IMR-90 (cell line): Measurements from ENCODE around the gene TRPV4.

ENCODE experiments used
- CEBPB ChIP-seq: IDR thresholded peaks from 2 replicates; pipeline ENCODE4 v1.6.1; 2012; ENCODE audit warnings: low read depth, low read length, improper control_type of control experiment
- CHD1 ChIP-seq: IDR thresholded peaks from 2 replicates; pipeline ENCODE4 v1.6.1; 2012; ENCODE audit warnings: low read depth, low read length, improper control_type of control experiment
- CTCF ChIP-seq: conservative IDR thresholded peaks from 2 replicates; pipeline ENCODE4 v1.5.1; 2012; ENCODE audit warnings: mild to moderate bottlenecking, low read depth, low read length, improper control_type of control experiment
- POLR2A ChIP-seq: IDR thresholded peaks from 2 replicates; pipeline ENCODE4 v1.6.1; 2012; ENCODE audit warnings: mild to moderate bottlenecking, low read depth, low read length
- RCOR1 ChIP-seq: IDR thresholded peaks from 2 replicates; pipeline ENCODE4 v1.6.1; 2012; ENCODE audit warnings: mild to moderate bottlenecking, low read length, improper control_type of control experiment; ENCODE audit not compliant: insufficient replicate concordance
- RFX5 ChIP-seq: IDR thresholded peaks from 2 replicates; pipeline ENCODE4 v1.8.0; 2012; ENCODE audit warnings: low read depth, mild to moderate bottlenecking, low read length, moderate library complexity

- no peak for TF ChIP-seq CEBPB
- no peak for TF ChIP-seq CTCF
- no peak for TF ChIP-seq RCOR1
- TF ChIP-seq POLR2A: no peak
- TF ChIP-seq RFX5: no peak
- TF ChIP-seq CHD1: no peak
Measured at GRCh38 chr12:109844091-109844490, 10.9 kb upstream of the TRPV4 start.
